Stimulated activated CD4-positive, alpha-beta T cell treated with anti-CD3 and anti-CD28 coated beads, Interleukin-4, amount 100 ng/mL, for 48 hours (primary cell): ENCODE results near the gene MGAT5.

Experiments used
- DNase-seq, 2 donors: peaks; one replicate each; pipeline ENCODE4 v3.0.0-alpha.2; 2020; ENCODE audit warnings: low read depth in 2 of 2

Gene MGAT5

DNA sequence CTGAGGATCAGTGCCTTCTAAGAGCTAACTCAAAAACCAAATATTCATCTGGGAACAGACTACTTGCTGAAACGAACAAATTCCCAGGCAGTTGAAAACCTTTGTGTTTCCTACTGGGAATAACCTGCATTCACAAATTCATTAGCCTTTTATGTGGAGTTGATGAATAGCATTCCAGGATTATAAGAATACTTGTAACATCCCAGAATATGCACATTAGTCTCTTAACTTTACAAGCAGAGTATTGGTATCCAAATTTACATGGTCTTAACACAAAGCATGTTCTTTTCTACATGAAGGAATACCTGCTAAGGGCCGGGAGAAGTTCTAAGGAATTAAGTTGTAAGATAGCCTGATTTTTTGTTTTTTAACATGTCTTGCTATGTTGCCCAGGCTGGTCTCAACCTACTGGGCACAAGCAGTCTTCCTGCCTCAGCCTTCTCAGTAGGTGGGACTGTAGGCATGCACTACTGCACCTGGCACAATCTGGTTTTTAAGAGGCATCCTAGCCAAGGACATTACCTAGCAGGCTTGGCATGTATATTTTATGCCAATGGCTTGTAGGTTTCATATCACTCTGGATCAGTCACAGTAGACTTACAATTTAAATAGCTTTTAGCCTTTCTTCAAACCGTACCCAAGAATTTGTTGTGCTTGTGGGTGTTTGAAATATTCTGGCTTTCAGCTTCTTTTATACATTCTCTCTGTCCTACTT is 50.7 kb downstream of the MGAT5 start:
- DNase-seq = no peak

DNA sequence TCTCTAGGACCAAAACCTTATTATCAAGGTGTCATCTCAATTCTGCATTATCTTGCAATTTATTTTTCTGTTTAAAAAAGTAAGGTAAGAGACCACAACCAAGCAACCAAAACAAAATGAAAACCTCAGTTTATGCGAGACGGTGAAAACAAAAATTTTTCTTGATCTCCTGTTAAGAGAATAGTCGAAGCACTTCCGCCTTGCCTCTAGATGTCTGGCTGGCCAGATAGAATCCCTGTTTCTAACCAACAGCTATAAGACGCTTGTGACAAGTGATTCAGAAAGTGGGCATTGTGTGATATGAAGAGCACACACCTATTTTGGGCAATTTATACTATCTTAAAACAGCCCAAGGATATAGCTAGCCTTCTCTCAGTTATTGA is 51.2 kb downstream of the MGAT5 start:
- no peak for DNase-seq

DNA sequence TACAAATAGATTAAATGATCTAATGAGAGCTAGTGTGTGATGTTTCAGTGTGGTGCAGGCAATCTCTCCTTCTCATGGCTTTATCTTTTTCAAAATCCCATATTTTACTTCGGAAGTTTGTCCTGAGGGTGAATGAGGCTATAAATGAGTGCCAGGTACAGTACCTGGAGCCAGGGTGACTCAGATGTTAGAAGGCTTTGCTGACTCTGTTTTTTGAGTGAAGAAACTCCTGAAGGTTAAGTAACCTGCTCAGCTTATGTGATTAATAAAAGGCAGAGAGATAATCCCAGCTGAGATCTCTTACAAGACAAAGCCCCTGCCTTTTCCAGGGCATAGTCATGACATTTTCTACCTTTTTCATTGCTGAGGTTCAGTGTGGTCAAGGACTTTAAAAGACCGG is 52.6 kb downstream of the MGAT5 start:
- DNase-seq = no peak

DNA sequence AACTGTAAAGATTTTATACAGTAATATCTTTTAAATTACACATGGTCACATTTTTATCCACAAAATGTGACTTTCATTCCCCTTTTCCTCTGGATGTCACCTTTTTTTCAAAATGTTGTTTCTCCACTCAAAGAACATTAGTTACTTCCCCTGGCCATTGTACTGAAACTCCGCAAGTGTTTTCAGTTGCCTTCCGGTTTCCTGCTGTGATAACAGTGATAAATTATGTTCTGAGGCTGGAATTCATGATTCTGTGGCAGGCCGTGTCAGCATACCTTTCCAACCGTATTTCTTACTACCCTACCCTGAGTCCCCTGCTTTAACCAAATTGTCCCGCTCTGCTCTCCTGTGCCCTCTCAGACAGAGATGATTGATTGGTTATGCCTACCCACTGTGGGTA is 53.5 kb downstream of the MGAT5 start:
- DNase-seq = no peak

DNA sequence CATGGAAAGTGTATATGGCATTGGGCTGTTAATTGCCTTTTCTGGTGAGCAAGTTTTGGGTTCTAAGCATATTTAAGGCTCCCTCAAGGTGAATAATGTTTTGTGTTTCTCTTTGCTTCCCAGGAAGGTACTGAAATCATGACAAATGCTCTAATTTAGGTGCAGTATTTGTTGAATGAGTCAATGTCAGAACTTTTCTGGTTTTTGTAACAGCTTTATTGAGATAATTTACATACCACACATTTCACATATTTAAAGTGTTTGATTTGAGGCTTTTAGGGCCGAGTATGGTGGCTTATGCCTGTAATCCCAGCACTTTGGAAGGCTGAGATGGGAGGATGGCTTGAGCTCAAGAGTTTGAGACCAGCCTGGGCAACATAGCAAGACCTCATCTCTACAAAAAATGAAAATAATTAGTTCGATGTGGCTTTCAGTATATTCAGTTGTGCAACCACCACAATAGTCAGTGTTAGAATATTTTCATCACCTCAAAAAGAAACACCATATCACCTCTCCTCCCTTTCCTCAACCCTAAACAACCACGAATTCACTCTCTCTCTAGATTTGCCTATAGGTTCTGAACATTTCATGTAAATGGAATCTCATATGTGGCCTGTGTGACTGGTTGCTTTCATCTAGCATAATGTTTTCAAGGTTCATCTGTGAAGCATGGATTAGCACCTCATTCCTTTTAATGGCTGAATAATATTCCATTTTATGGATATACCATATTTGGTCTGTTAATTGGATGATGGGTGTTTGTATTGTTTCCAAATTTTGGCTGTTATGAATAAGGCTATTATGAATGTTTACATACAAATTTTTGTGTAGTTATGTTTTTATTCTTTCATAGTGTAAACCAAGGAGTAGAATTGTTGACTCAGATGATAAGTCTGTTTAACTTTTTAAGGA is 54.9 kb downstream of the MGAT5 start:
- no peak for DNase-seq

DNA sequence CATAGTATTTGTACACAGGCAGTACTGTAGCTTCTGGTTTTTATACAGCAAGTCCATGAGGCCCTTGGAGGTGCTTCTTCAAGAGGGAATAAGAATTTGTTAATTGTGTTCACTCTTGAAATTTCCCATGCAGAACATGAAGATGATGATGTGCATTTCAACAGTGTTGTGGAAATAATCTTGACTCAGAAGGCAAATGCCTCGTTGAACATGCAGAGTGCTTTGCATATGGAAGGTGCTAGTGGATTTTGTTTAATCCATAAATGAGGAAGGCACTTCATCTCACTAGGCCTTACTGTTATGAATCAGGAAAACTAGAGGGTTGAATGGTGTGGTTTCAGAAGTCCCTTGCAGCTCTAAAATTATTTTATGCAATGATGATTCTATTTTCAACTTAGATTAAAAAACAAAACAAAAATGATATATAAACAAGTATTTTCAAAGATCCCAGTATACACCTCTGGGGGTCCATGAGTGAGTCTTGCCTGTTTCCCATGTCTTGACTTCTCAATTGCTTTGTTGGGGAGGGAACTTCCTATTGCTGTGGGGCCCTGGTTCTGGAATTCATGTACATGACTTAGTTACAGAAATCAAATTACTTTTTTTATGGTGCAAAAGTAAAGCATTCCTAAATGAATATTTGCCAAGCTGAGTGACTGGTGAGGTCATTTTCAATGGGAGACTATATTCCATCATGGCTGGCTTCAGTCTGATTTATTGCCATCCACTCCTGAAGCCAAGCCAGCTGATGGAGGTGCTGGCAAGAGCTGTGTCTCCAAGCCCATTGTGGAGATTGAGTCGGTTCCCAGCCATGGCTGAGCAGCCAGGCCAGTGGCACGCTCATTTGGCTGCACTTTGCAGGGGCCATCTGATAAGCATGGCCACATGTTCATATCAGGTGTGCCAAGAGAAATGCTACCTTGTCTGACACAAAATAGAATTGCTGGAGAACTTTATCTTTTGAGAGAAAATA is 56.5 kb downstream of the MGAT5 start:
- DNase-seq = no peak

DNA sequence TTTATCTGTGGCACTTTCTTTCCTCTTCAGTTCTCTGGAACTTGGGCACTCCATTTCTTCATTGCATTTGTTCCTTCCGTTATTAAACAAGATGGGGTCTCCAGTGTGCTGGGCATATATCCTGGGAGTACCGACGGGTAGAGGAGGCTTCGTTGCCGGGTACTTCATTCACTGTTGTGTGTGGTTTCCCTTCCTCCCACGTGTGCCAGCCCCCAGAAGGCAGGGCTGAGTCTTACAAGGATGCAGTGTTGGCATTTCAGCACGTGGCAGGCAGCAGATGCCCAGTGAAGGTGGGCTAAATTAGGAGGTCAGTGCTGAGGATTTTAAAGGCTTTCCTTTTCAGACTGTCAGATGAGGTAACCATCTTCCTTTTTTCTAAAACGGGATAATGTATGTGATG is 58.6 kb downstream of the MGAT5 start:
- DNase-seq = no peak

DNA sequence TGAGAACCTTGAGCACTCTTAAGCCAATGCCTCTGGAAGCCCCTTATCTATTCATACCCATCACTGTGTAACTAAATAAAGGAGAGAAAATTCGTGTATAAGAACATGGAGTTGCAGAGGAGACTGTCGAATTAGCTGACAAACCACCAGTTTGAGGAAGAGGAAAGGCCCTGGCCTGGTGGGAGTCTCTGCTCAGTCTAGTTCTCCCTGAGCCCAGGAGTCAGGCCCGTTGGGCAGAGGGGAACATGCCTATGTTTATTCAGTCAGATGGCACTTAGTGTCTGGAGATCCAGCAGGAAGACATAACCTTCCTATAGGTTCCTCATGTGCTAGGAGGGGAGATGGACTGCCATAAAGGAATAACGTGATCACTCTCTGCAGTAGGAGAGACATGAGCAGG is 60.3 kb downstream of the MGAT5 start:
- DNase-seq = no peak

DNA sequence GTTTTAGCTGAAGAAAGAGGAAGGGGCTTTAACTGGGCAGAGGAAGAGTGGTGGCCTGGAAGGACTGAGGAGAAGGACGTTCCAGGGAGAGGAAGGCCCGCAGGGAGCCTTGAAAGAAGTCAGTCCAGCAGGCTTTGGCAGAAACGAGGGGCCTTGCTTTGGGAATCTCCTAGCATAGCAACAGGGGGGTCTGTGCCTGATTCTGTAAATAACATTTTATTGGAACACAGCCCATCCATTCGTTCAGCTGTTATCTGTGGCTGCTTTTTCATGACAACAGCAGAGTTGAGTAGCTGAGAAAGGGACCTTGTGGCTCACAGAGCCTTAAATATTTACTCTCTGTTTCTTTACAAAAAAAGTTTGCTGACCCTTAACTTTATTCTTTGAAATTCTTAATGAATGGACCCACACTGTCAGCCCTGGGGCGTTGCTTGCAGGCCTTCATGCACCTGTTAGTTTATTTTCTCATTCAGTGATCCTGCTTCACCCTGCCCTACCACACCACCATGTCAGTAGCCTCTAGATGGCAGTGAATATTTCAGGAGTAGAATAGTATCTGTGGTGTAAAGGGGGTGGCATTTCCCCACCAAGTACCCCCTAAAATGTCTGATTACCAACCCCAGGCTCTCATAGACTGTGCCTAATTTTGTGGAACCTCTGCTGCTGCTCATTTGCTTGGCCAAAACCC is 61.0 kb downstream of the MGAT5 start:
- no peak for DNase-seq

DNA sequence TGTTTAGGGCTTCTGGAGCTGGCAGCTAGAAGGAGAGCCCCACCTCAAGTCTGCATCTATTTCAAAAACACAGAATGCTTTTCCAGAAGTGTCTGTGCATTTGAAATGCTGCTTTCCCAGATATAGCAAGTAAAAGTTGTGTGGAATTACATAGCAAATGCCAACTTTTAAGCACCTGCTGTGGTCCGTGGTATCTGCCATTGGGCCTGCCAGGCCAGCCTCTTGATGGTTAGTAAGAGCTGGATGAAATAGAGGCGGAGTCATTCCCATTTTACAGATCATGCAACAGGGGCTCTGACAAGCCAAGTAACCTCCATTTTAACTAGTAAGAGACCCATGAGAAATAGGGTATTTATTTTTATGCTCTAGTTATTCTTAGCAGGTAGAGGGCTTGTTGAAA is 61.6 kb downstream of the MGAT5 start:
- DNase-seq = no peak

DNA sequence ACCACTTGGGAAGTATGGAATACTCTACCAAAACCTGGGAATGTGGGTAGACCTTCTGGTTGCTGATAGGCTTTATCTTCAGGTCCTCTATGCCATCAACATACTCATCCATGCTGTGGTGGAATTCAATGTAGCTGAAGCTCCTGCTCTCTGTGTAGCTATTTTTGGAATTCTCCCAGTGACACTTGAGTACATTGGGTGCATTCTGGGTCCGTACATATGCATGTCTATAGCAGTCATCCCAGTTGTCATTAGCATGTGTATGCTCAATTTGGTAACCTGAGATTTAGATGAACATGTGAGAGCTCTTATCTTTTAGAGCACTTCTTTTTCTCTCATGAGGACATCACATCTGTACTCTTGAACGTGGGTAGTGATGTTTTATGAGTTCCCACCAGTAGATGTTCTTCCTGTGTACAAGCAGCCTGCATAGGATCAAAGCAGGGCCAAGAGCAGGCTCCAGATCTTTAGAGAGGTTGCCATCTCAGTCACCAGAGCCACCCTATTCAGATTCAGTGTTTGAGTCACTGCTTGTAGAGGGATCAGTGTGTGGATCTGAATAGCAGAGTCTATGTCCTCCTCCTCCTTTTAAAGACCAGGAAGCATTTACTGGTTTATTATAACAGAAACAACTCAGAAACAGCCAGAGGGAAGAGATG is 65.9 kb downstream of the MGAT5 start:
- no peak for DNase-seq

DNA sequence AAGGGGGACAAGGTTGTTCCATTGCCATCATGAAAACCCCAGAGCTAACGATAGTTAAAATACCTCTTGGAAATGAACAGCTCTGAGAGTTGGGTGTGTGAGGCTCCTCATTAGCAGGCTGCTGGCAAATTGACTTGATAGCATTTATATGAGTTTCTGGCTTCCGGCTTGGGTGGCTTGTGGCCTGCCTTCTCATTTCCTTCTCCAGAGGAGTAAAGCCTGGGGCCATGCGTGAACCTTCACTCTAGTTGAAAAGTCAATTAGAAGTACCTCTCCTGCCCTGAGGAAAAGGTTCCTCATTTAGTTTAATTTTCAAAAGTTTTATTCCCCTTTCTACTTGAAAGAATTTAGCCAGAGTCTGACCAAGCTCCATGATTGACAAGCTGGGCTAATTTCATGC is 67.1 kb downstream of the MGAT5 start:
- DNase-seq = peak in 1 of 2 donors; percentile 18

DNA sequence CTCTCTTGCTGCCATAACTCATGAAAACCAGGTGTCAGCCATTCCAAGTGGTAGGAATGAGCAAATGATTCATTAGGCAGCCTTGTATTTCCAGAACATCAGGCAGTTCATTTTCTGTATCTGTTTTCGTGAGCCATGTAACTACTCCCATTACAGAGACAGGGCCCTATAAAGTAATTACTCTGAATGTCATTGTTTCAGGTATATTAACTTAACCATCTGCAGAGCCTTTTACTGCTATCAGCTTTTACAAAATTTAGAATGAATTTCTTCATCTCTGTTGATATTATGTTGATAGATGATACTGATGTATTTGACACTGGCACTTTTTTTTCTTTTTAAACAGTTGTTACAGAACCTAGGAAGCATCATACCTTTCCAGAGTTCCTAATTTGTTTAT is 69.9 kb downstream of the MGAT5 start:
- no peak for DNase-seq

DNA sequence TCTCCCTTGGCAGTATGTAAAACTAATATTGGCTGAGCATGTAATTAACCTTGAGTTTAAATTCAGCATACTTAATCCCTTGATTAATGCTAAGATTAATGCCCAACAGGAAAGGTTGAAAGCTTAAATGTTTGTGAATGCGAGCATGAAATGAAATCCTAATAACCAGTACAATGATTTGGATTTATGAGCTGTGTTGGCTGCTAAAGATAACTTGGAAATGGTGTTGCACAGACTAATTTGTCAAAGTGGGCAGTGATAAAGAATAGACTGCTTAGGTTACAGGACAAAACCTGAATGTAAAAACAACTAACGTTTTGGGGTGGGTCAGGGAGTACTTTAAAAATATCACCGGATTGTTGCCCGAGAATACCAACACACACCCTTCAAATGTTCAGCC is 70.6 kb downstream of the MGAT5 start:
- DNase-seq = no peak

DNA sequence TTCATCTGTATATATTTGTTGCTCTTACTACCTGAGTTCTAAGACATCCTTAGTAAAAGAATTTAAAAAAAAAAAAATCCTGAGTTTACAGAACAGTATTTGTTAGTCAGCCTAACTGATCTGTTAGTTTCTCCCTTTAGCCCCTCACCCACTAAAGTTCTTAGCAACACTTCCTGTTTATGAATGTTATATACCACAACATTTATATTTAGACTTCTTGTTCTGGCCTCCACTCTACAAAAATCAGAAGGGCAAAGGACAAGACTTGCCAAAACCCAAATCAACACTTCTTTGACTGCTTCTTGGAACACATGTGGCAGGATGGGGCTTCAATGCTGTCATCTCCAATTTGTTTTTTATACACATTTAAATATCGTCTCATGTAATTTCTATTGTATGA is 71.1 kb downstream of the MGAT5 start:
- DNase-seq = no peak

DNA sequence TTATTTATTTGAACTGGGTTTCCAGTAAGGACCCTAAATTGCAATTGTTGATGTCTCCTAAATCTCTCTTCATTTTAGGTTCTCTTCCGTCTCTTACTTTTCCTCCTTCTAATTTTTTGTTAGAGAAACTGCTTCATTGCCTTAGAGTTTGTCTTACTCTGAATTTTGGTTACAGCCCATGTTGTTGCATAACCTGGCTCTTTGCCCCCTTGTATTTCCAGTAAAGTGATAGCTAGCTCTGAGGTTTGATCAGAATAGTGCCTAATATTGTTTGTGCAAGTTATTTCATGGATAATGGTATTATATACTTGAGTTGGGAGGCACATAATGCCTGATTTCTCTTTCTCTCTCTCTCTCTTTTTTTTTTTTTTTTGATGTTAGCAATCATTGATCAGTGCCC is 71.8 kb downstream of the MGAT5 start:
- no peak for DNase-seq

DNA sequence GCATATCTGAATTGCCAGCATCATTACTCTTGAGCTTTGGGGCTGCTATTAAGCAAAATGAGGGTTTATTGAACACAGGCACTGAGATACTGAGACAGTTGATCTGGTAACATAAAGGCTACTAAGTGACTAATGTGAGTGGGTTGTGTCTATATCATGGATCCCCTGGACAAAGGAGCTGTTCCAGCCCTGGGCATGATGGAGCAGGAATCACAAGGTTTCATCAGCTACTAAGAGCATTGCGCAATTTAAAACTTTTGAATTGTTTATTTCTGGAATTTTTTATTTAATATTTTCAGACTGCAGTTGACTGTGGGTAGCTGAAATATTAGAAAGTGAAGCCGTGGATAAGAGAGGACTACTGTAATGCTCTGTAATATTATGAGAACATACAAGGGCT is 73.5 kb downstream of the MGAT5 start:
- DNase-seq = no peak

DNA sequence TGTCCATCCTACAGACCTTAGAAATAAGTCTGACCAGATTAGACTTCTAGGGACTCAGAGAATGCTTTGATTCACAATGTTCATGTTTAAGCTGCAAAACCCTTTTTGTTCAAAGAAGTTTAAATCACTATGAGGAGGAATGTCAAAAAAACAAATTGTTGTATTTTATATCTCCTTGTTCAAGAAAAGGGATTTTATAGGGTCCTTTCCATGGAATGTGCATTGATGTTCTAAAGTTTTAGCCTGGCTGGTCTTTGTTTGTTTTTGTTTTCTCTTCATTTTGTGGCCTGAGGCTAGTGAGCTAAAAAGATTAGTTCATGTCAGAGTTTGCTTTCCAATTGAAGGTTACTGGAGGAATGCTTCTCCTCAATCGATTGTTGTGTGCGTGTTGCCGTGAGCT is 77.2 kb downstream of the MGAT5 start:
- DNase-seq = no peak

DNA sequence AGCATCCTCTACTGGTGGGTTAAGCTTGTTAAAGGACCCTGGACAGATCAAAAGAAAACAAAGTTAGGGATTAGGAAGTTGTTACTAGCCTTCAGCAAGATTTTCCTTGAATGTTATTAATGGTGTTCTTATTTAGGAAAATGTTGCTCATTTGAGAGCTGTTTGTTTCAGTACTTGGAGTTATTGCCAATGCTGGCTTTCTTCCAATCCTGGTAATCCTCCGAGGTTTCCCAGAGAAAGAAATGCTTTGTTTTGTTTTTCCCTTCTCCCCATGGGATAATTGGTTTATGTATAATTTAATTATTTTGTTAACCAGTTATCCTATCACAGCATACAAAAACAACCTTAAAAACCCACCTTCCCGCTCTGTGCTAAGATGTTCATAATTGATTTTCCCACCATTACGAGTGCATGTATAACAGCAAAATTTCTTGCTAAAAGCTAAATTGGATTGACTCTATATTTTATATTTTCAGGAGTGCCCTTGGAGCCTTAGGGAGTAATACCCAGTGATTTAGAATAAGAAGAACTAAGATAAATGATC is 79.8 kb downstream of the MGAT5 start:
- no peak for DNase-seq

DNA sequence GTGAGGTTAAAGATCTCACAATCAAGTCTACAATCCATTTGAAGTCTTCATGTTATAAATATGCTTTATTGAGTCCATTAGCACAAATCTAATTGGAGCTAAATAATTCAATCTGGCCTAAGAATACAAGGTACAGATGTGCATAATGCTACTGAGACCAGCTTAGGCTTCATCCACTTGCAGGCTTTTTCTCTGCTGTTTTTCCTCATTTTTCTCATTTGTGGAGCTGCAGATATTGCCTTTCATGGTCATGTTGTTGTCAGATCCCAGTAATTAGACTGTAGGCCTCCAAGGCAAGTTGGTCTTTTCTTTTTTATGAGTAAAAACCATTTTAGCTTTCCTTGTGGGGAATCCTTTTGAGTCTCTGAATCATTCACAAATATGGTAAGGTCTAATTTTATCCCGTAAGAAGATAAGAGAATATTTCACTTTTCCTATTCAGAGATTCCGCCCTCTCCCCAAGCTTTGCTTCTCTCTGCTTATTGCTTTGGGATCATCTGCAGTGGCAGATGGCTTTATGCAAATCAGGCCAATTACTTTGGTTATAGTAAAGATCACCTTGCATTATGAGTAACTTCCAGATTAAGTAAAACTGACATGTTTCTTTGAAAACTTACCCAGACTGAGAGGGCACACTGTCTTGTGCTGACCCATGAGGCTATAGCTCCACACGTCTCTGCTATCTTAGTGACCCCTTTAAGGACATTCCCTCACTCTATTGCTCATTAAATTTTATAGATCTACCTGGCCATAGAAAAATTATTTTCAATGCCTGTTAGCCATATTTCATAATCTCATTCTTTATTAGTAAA is 80.9 kb downstream of the MGAT5 start:
- no peak for DNase-seq
